ENCODE measurements around the gene WNT7B.

DNA sequence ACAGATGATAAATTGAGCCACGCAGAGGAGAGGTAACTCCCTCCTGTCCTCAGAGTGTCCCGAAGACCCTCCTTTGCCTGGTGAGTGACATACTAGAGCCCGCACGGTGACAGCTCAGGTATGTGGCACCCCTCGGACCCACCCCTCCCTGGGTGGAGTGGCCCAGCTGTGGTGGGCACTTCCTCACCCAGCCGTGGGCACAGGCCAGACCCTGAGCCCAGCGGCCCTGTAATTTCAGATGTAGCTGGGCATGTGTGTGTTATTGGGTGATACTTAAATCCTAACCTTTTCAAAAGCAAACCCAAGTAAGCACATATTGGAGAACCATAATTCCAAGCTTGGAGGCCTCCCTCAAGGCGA lies 93.2 kb downstream of the WNT7B start:
- TF ChIP-seq POLR2A (IDR thresholded peaks at IDR 0.05; ENCODE audit: low read length) (no peak), GATA1 (IDR thresholded peaks at IDR 0.05; ENCODE audit: low read depth, low read length) (no peak)
